ENCODE results near the gene LCE2D. TPM values are rescaled to one million over a fixed set of nuclear protein-coding genes. Genes with fewer than 3 reads are reported as not detected.
"Not testable (repeated sequence)": the region's sequence is repeated elsewhere in the genome, so short reads cannot be mapped to it uniquely, and the experiment has no call there.

LCE2D gene, protein sequence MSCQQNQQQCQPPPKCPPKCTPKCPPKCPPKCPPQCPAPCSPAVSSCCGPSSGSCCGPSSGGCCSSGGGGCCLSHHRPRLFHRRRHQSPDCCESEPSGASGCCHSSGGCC
- total RNA-seq, result not detected

GRCh38 chr1:152663098-152663497 is at the start of gene LCE2D:
Gene LCE2D, plus strand, starts transcription at chr1:152663380. Its CDS starts 726 bp downstream, at chr1:152664106.
- H3K36me3 Mint-ChIP-seq, result no peaks in the 10 kb centered on the region
- H3K9me3 Mint-ChIP-seq, result no peaks in the 10 kb centered on the region
- no peaks in the 10 kb centered on the region for H3K4me1 Mint-ChIP-seq
- H3K4me3 Mint-ChIP-seq, result no peak within 1 kb of the TSS
- H3K27ac Mint-ChIP-seq, result no peak within 1 kb of the TSS
- no peak for DNase-seq
- H3K27me3 Mint-ChIP-seq, result peaks cover 11% of the 10 kb centered on the region

DNA sequence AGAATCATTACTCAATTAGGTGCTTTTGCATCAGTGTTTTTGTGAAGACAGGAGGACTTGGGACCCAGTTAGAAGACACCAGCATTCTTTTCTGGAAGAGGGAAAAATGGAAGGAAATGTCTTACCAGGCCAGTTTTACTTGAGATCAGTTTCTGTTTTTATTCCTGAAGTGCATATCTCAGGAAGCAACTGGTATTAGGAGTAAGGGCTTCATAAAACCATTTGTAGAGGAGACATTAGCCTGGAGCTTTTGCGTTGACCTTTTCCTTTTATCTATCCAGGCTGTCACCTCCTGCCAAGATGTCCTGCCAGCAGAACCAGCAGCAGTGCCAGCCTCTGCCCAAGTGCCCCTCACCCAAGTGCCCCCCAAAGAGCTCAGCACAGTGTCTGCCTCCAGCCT is 49.7 kb upstream of the LCE2D start, which contains the start of gene LCE3B:
Gene LCE3B (plus strand): TSS at position 301 of the 400 bp plus-strand sequence. CDS start 0 bp downstream, at position 301.
- Mint-ChIP-seq H3K36me3 (no peaks in the 10 kb centered on the region), H3K9me3 (peaks cover 2% of the 10 kb centered on the region), H3K27ac (no peak within 1 kb of the TSS), H3K4me3 (no peak within 1 kb of the TSS), H3K27me3 (peaks cover 16% of the 10 kb centered on the region), H3K4me1 (no peaks in the 10 kb centered on the region)
- DNase-seq, result no peak

DNA sequence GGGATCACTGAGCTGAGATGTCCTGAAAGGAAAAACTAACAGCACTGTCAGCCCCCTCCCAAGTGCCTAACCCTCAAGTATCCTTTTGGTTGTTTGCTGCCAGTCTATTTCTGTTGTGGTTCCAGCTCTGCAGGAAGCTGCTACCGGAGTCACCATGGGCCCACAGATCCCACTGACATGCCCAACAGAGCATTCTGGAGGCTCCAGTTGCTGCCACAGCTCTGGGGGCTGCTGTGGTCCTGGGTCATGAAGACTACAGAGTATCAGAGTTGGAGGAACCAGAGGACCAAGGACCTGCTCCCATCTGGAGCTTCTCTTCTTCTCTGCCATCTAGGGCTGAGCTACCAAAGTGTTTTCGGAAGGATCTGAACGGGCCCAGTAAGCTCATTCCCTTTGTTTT is 41.2 kb upstream of the LCE2D start:
- no peak for DNase-seq
- peaks cover 34% of the 10 kb centered on the region for H3K27me3 Mint-ChIP-seq
- peaks cover 2% of the 10 kb centered on the region for H3K36me3 Mint-ChIP-seq
- H3K9me3 Mint-ChIP-seq, result peaks cover 13% of the 10 kb centered on the region
- H3K27ac Mint-ChIP-seq, result no peak overlapping the region
- H3K4me1 Mint-ChIP-seq, result no peaks in the 10 kb centered on the region
- no peak overlapping the region for H3K4me3 Mint-ChIP-seq

DNA sequence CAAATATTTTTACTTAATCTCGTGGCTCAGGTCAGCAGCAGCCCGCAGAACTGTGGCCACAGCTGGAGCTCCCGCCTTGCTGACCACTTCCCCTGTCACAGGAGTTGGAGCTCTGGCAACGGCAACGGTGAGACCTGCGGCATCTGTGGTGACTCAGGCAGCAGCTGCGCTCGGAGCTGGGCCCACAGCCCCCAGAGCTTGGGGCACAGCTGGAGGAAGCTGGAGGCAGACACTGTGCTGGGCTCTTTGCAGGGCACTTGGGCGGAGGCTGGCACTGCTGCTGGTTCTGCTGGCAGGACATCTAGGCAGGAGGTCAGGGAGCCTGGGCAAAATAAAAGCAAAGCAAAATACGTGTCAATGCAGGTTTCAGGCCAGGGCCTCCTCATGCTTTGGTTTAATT is 40.4 kb upstream of the LCE2D start, which contains the start of gene LCE3A:
Gene LCE3A (minus strand): TSS at position 301 of the 400 bp plus-strand sequence. CDS start 0 bp downstream, at position 301.
- peaks cover 13% of the 10 kb centered on the region for H3K9me3 Mint-ChIP-seq
- DNase-seq, result no peak
- H3K36me3 Mint-ChIP-seq, result peaks cover 2% of the 10 kb centered on the region
- no peak within 1 kb of the TSS for H3K4me3 Mint-ChIP-seq
- peaks cover 34% of the 10 kb centered on the region for H3K27me3 Mint-ChIP-seq
- H3K27ac Mint-ChIP-seq, result no peak within 1 kb of the TSS
- no peaks in the 10 kb centered on the region for H3K4me1 Mint-ChIP-seq

DNA sequence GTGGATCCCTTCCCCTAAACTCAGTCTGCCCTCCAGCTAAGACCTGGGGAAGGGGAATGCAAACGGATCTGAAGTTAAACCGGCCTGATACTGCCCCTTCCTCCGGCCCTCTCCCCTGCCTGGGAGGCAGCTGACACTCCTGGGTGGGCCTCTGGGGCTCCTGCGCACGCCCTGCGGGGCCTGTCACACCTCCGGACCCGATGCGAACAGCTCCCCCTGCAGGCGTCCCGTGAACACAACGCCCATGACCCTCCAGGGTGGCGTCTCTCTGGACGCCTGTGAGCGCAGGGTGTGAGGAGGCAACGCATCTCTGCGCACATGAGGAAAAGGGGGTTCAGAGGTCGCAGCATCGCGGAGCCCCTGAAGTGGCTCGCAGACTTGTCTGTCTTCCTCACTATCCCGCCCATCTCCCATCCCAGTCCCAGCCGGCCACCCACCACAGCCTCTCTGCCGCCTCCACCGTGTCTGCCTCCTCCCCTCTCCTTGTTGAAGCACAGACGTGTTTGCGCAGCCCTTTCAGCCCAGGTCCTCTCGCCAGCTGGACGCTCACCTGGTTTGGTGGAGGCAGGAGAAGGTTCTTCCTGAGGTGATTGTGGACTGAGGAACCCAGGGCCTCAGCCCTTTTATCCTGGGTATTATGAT is 39.9 kb upstream of the LCE2D start:
- peaks cover 34% of the 10 kb centered on the region for H3K27me3 Mint-ChIP-seq
- H3K27ac Mint-ChIP-seq, result no peak overlapping the region
- H3K4me3 Mint-ChIP-seq, result no peak overlapping the region
- H3K9me3 Mint-ChIP-seq, result peaks cover 12% of the 10 kb centered on the region
- peak; percentile 27 for DNase-seq
- peaks cover 2% of the 10 kb centered on the region for H3K36me3 Mint-ChIP-seq
- H3K4me1 Mint-ChIP-seq, result no peaks in the 10 kb centered on the region

- DNase-seq, result no peak
- H3K27me3 Mint-ChIP-seq, result peaks cover 44% of the 10 kb centered on the region
- no peaks in the 10 kb centered on the region for H3K36me3 Mint-ChIP-seq
- no peaks in the 10 kb centered on the region for H3K4me1 Mint-ChIP-seq
- peaks cover 2% of the 10 kb centered on the region for H3K9me3 Mint-ChIP-seq
- no peak overlapping the region for H3K4me3 Mint-ChIP-seq
- no peak overlapping the region for H3K27ac Mint-ChIP-seq
Observed at GRCh38 chr1:152626744-152627143, 36.4 kb upstream of the LCE2D start.

- peaks cover 28% of the 10 kb centered on the region for H3K27me3 Mint-ChIP-seq
- H3K9me3 Mint-ChIP-seq, result peaks cover 5% of the 10 kb centered on the region
- no peaks in the 10 kb centered on the region for H3K4me1 Mint-ChIP-seq
- no peak overlapping the region for H3K27ac Mint-ChIP-seq
- no peaks in the 10 kb centered on the region for H3K36me3 Mint-ChIP-seq
- DNase-seq, result no peak
- H3K4me3 Mint-ChIP-seq, result no peak overlapping the region
Observed at GRCh38 chr1:152630596-152630995, 32.6 kb upstream of the LCE2D start.

DNA sequence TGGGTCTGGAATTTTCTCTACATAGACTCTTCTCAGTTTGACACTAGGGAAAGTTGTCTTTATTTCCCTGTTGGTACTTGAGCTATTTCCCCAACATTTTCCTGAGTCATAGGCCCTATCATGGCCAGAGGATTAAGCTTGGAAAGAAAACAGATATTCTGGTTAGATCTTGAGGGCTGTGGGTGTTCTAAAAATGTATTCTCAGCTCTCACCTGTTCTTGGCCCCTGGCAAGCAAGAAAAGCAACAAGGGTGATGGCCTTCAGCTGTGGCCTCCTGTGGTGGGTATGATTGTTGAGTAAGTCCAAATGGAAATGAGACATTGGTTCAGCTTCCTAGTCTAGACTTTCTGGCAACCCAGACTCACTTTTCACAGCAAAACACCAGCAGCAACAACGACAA is 22.8 kb upstream of the LCE2D start:
- Mint-ChIP-seq H3K4me3 (no peak overlapping the region), H3K4me1 (no peaks in the 10 kb centered on the region), H3K9me3 (peaks cover 1% of the 10 kb centered on the region), H3K27me3 (peaks cover 4% of the 10 kb centered on the region), H3K36me3 (no peaks in the 10 kb centered on the region), H3K27ac (no peak overlapping the region)
- DNase-seq, result no peak

GRCh38 chr1:152643945-152644344 is 19.2 kb upstream of the LCE2D start:
- H3K36me3 Mint-ChIP-seq, result no peaks in the 10 kb centered on the region

GRCh38 chr1:152645146-152645545 is 18.0 kb upstream of the LCE2D start:
- DNase-seq, result no peak
- no peak overlapping the region for H3K4me3 Mint-ChIP-seq
- no peaks in the 10 kb centered on the region for H3K4me1 Mint-ChIP-seq
- H3K27me3 Mint-ChIP-seq, result peaks cover 14% of the 10 kb centered on the region
- H3K9me3 Mint-ChIP-seq, result no peaks in the 10 kb centered on the region
- no peaks in the 10 kb centered on the region for H3K36me3 Mint-ChIP-seq
- no peak overlapping the region for H3K27ac Mint-ChIP-seq

More at GRCh38 chr1:152643945-152644344, 19.2 kb upstream of the LCE2D start:
- H3K4me1 Mint-ChIP-seq, result no peaks in the 10 kb centered on the region
- H3K27ac Mint-ChIP-seq, result no peak overlapping the region
- peaks cover 14% of the 10 kb centered on the region for H3K27me3 Mint-ChIP-seq
- DNase-seq, result no peak
- H3K4me3 Mint-ChIP-seq, result no peak overlapping the region
- peaks cover 1% of the 10 kb centered on the region for H3K9me3 Mint-ChIP-seq

DNA sequence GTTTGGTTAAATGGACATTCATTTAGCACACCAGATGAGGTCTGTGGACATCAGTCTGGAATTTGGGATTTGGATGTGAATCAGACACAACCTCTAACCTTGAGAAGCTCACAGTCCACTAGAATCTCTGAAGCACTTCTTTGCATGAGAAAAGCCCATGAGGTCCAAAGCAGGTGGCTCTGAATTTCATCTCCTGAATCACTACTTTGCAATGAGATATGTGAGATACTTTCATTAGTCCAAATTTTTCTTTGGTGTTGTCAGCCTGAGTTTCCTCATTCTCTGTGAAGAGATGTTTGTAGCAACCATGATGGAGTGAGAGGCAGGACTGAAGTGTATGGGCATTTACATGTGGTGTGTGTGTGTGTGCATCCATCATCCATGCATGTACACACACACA is 16.5 kb upstream of the LCE2D start:
- peaks cover 14% of the 10 kb centered on the region for H3K27me3 Mint-ChIP-seq
- DNase-seq, result no peak
- no peaks in the 10 kb centered on the region for H3K4me1 Mint-ChIP-seq
- no peak overlapping the region for H3K27ac Mint-ChIP-seq
- no peaks in the 10 kb centered on the region for H3K36me3 Mint-ChIP-seq
- no peaks in the 10 kb centered on the region for H3K9me3 Mint-ChIP-seq
- no peak overlapping the region for H3K4me3 Mint-ChIP-seq

GRCh38 chr1:152654110-152654509 is 9.1 kb upstream of the LCE2D start:
- Mint-ChIP-seq H3K27me3 (peaks cover 5% of the 10 kb centered on the region), H3K4me3 (no peak overlapping the region), H3K27ac (no peak overlapping the region), H3K36me3 (no peaks in the 10 kb centered on the region), H3K4me1 (peaks cover 2% of the 10 kb centered on the region), H3K9me3 (no peaks in the 10 kb centered on the region)
- peak; percentile 41 for DNase-seq

GRCh38 chr1:152656459-152656858 is 6.7 kb upstream of the LCE2D start:
- Mint-ChIP-seq H3K4me1 (peaks cover 2% of the 10 kb centered on the region), H3K27me3 (peaks cover 5% of the 10 kb centered on the region), H3K4me3 (no peak overlapping the region), H3K27ac (no peak overlapping the region), H3K9me3 (no peaks in the 10 kb centered on the region), H3K36me3 (no peaks in the 10 kb centered on the region)
- DNase-seq, result no peak

DNA sequence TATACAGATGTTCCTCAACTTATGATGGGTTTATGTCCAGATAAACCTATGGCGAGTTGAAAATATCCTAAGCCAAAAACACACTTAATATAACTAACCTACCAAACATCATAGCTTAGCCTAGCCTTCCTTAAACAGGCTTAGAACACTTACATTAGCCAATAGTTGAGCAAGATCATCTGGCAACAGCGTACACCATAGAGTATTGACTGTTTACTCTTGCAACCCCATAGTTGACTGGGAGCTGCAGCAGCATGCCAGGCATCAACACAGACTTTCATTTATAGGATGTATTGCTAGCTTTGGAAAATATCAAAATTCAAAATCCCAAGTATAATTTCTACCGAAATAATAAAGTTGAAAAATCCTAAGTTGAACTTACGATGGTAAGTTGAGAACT is 5.5 kb upstream of the LCE2D start:
- Mint-ChIP-seq H3K27ac (no peak overlapping the region), H3K4me1 (peaks cover 2% of the 10 kb centered on the region), H3K36me3 (no peaks in the 10 kb centered on the region), H3K9me3 (no peaks in the 10 kb centered on the region), H3K4me3 (no peak overlapping the region), H3K27me3 (peaks cover 5% of the 10 kb centered on the region)
- DNase-seq, result no peak

GRCh38 chr1:152658649-152659048 is 4.5 kb upstream of the LCE2D start:
- peaks cover 4% of the 10 kb centered on the region for H3K27me3 Mint-ChIP-seq
- H3K4me1 Mint-ChIP-seq, result peaks cover 2% of the 10 kb centered on the region
- no peaks in the 10 kb centered on the region for H3K9me3 Mint-ChIP-seq
- no peak overlapping the region for H3K27ac Mint-ChIP-seq
- no peak overlapping the region for H3K4me3 Mint-ChIP-seq
- H3K36me3 Mint-ChIP-seq, result no peaks in the 10 kb centered on the region
- no peak for DNase-seq

- not testable (repeated sequence) for H3K27ac Mint-ChIP-seq, H3K36me3 Mint-ChIP-seq, H3K4me3 Mint-ChIP-seq, H3K4me1 Mint-ChIP-seq, H3K9me3 Mint-ChIP-seq, DNase-seq
- peaks cover 16% of the 10 kb centered on the region for H3K27me3 Mint-ChIP-seq
Observed at GRCh38 chr1:152666171-152666570, 3.0 kb downstream of the LCE2D start.
